H9 (cell line): ENCODE results near the gene CACNA1D. TPM values are rescaled to one million over a fixed set of nuclear protein-coding genes. Genes with fewer than 3 reads are reported as not detected.

Experiments used
- DNase-seq: peaks from one replicate; pipeline ENCODE4 v3.0.0-alpha.2; 2017
- H2AFZ ChIP-seq: one replicate; pipeline ENCODE4 v1.6.1; 2013; ENCODE audit warnings: mild to moderate bottlenecking, low read length, control low read depth, moderate library complexity
- H2AK5ac ChIP-seq: 2 replicates; pipeline ENCODE4 v1.6.1; 2013; ENCODE audit warnings: low read length, control low read depth, mixed read lengths; ENCODE audit not compliant: insufficient read length
- H2BK120ac ChIP-seq: one replicate; pipeline ENCODE4 v1.6.1; 2013; ENCODE audit warnings: low read depth, mild to moderate bottlenecking, low read length, control low read depth, inconsistent platforms; ENCODE audit not compliant: poor library complexity, severe bottlenecking
- H2BK12ac ChIP-seq: 2 replicates; pipeline ENCODE4 v1.6.1; 2013; ENCODE audit warnings: low read length, control low read depth, mixed read lengths, low read depth; ENCODE audit not compliant: insufficient read length
- H2BK15ac ChIP-seq: 2 replicates; pipeline ENCODE4 v1.6.1; 2013; ENCODE audit warnings: low read depth, low read length, control low read depth
- H2BK20ac ChIP-seq: one replicate; pipeline ENCODE4 v1.6.1; 2013; ENCODE audit warnings: low read depth, mild to moderate bottlenecking, low read length, control low read depth, inconsistent platforms; ENCODE audit not compliant: poor library complexity, severe bottlenecking
- H2BK5ac ChIP-seq: 2 replicates; pipeline ENCODE4 v1.6.1; 2013; ENCODE audit warnings: low read length, control low read depth, mixed read lengths; ENCODE audit not compliant: insufficient read length
- H3K14ac ChIP-seq: 2 replicates; pipeline ENCODE4 v1.6.1; 2013; ENCODE audit warnings: low read length, control low read depth; ENCODE audit not compliant: insufficient read depth
- H3K18ac ChIP-seq: 2 replicates; pipeline ENCODE4 v1.6.1; 2013; ENCODE audit warnings: low read depth, mild to moderate bottlenecking, mixed read lengths, low read length, control low read depth; ENCODE audit not compliant: insufficient read length
- H3K23ac ChIP-seq: 2 replicates; pipeline ENCODE4 v1.6.1; 2013; ENCODE audit warnings: low read length, control low read depth, mixed read lengths, low read depth; ENCODE audit not compliant: insufficient read length
- H3K23me2 ChIP-seq: 2 replicates; pipeline ENCODE4 v1.6.1; 2013; ENCODE audit warnings: low read depth, mild to moderate bottlenecking, mixed read lengths, low read length, control low read depth; ENCODE audit not compliant: insufficient read length, poor library complexity, severe bottlenecking
- H3K27ac ChIP-seq: 2 replicates; pipeline ENCODE4 v1.5.1; 2013; ENCODE audit warnings: low read length, control low read depth, mixed read lengths, low read depth; ENCODE audit not compliant: insufficient read length
- H3K27me3 ChIP-seq: 2 replicates; pipeline ENCODE4 v1.6.1; 2013; ENCODE audit warnings: low read length, control low read depth, inconsistent platforms; ENCODE audit not compliant: insufficient read depth
- H3K4ac ChIP-seq: 2 replicates; pipeline ENCODE4 v1.6.1; 2013; ENCODE audit warnings: low read depth, mild to moderate bottlenecking, control low read depth, inconsistent platforms, low read length, moderate library complexity
- H3K4me1 ChIP-seq: 2 replicates; pipeline ENCODE4 v1.6.1; 2013; ENCODE audit warnings: low read length, control low read depth, inconsistent platforms; ENCODE audit not compliant: insufficient read depth
- H3K4me2 ChIP-seq: 2 replicates; pipeline ENCODE4 v1.6.1; 2013; ENCODE audit warnings: low read length, control low read depth, mixed read lengths; ENCODE audit not compliant: insufficient read length, insufficient read depth
- H3K56ac ChIP-seq: 2 replicates; pipeline ENCODE4 v1.6.1; 2013; ENCODE audit warnings: low read depth, mild to moderate bottlenecking, mixed read lengths, low read length, control low read depth; ENCODE audit not compliant: insufficient read length
- H3K79me1 ChIP-seq: 2 replicates; pipeline ENCODE4 v1.6.1; 2013; ENCODE audit warnings: low read depth, mild to moderate bottlenecking, moderate library complexity, low read length, control low read depth, inconsistent platforms; ENCODE audit not compliant: insufficient read depth, poor library complexity, severe bottlenecking
- H3K79me2 ChIP-seq: 2 replicates; pipeline ENCODE4 v1.6.1; 2013; ENCODE audit warnings: low read length, control low read depth, inconsistent platforms; ENCODE audit not compliant: insufficient read depth
- H3K9ac ChIP-seq: 2 replicates; pipeline ENCODE4 v1.6.1; 2013; ENCODE audit warnings: low read length, control low read depth, mixed read lengths; ENCODE audit not compliant: insufficient read length; ENCODE audit errors: extremely low read depth
- H3K9me3 ChIP-seq: one replicate; pipeline ENCODE4 v1.6.1; 2013; ENCODE audit warnings: low read depth, low read length, inconsistent platforms; ENCODE audit not compliant: control insufficient read depth
- H3T11ph ChIP-seq: one replicate; pipeline ENCODE4 v1.6.1; 2013; ENCODE audit warnings: mild to moderate bottlenecking, low read length, control low read depth, inconsistent platforms
- H4K20me1 ChIP-seq: one replicate; pipeline ENCODE4 v1.6.1; 2013; ENCODE audit not compliant: control insufficient read depth, insufficient read length, insufficient read depth
- H4K5ac ChIP-seq: 2 replicates; pipeline ENCODE4 v1.6.1; 2013; ENCODE audit warnings: low read depth, mild to moderate bottlenecking, mixed read lengths, low read length, control low read depth; ENCODE audit not compliant: insufficient read length
- H4K8ac ChIP-seq: replicated peaks from 2 replicates; pipeline ENCODE4 v1.6.1; 2013; ENCODE audit warnings: low read length, control low read depth, mixed read lengths, low read depth; ENCODE audit not compliant: insufficient read length
- H4K91ac ChIP-seq: 2 replicates; pipeline ENCODE4 v1.6.1; 2013; ENCODE audit warnings: low read depth, mild to moderate bottlenecking, moderate library complexity, mixed read lengths, low read length, control low read depth; ENCODE audit not compliant: insufficient read length
- H3K27ac Mint-ChIP-seq, 3 experiments: 2 replicates in 2 of 3; 3 replicates in 1 of 3; pipeline ENCODE4 v1.8.0; 2020 to 2021; ENCODE audit warnings: mixed read lengths in 3 of 3, mild to moderate bottlenecking in 1 of 3, moderate library complexity in 1 of 3
- H3K27me3 Mint-ChIP-seq: 2 replicates; pipeline ENCODE4 v1.8.0; 2021; ENCODE audit warnings: low read depth, mild to moderate bottlenecking, moderate library complexity, mixed read lengths
- H3K36me3 Mint-ChIP-seq, 3 experiments: 2 replicates in 2 of 3; 3 replicates in 1 of 3; pipeline ENCODE4 v1.8.0; 2020 to 2021; ENCODE audit warnings: low read depth in 3 of 3, mixed read lengths in 3 of 3; ENCODE audit not compliant: insufficient read depth in 1 of 3
- H3K4me1 Mint-ChIP-seq, 2 experiments: 2 replicates each; pipeline ENCODE4 v1.8.0; 2020; ENCODE audit warnings: mixed read lengths in 2 of 2
- H3K4me3 Mint-ChIP-seq, 2 experiments: 2 replicates in 1 of 2; 3 replicates in 1 of 2; pipeline ENCODE4 v1.8.0; 2020 to 2021; ENCODE audit warnings: mild to moderate bottlenecking in 2 of 2, mixed read lengths in 2 of 2, moderate library complexity in 1 of 2
- H3K9me3 Mint-ChIP-seq, 2 experiments: 2 replicates in 1 of 2; 3 replicates in 1 of 2; pipeline ENCODE4 v1.8.0; 2020; ENCODE audit warnings: mild to moderate bottlenecking in 2 of 2, mixed read lengths in 2 of 2, moderate library complexity in 1 of 2
- CTCF ChIP-seq: fragments of 200-600 bp; sonication (generic); conservative IDR thresholded peaks from 3 replicates; pipeline ENCODE4 v1.8.0; 2021; ENCODE audit warnings: antibody characterized with exemption, mild to moderate bottlenecking
- WGBS: extraction: QIAGEN DNeasy Blood & Tissue Kit; methylation state at CpG from one replicate; pipeline ENCODE4 v1.1.7; 2013; ENCODE audit warnings: missing lambda C conversion rate, low lambda C conversion rate, mixed read lengths; ENCODE audit not compliant: insufficient read length; ENCODE audit errors: extremely low coverage; 5-methylcytosine and 5-hydroxymethylcytosine counted together
- total RNA-seq: library from RNA; stranded (reverse); gene quantifications from 2 replicates; pipeline ENCODE4 v1.2.1, GENCODE V29; 2021

Gene CACNA1D
- total RNA-seq, 1 experiment from 2014 or later = 3.5 TPM

- Histone ChIP-seq H2BK5ac (no peak overlapping the region), H3K4me2 (peak overlapping the region; percentile 29), H2BK15ac (no peak overlapping the region), H4K91ac (no peak overlapping the region), H3K14ac (no peak overlapping the region), H3K27ac (no peak overlapping the region), H3K9me3 (no peaks in the 10 kb centered on the region), H3T11ph (no peak overlapping the region), H2AFZ (no peak overlapping the region), H3K4ac (no peak overlapping the region), H3K4me1 (no peaks in the 10 kb centered on the region), H3K27me3 (peaks cover 15% of the 10 kb centered on the region), H3K18ac (no peak overlapping the region), H2AK5ac (no peak overlapping the region), H3K79me1 (no peaks in the 10 kb centered on the region), H3K23ac (no peak overlapping the region), H2BK120ac (no peak overlapping the region), H3K79me2 (no peaks in the 10 kb centered on the region), H3K56ac (no peak overlapping the region), H4K5ac (no peak overlapping the region), H2BK12ac (no peak overlapping the region), H3K9ac (no peak overlapping the region), H2BK20ac (no peak overlapping the region), H4K20me1 (no peaks in the 10 kb centered on the region), H4K8ac (no peak overlapping the region), H3K23me2 (peaks cover 12% of the 10 kb centered on the region)
- WGBS = no CpG with 5 or more reads among the region's 13 CpGs
- peaks cover 91% of the 10 kb centered on the region for H3K27me3 Mint-ChIP-seq
- H3K4me1 Mint-ChIP-seq = peaks cover 12 to 21% of the 10 kb centered on the region in 2 experiments
- TF ChIP-seq CTCF = no peak
- H3K4me3 Mint-ChIP-seq = peak overlapping the region; percentile 62 to 78
- no peak overlapping the region for H3K27ac Mint-ChIP-seq
- DNase-seq = no peak
- H3K9me3 Mint-ChIP-seq = no peaks in the 10 kb centered on the region
- H3K36me3 Mint-ChIP-seq = no peaks in the 10 kb centered on the region
Observed at GRCh38 chr3:53493595-53493962, 832 bp upstream of the CACNA1D start.
